Pancreas (tissue), 10 donors: Measurements from ENCODE around the gene BAZ2B. TPM values are rescaled to one million over a fixed set of nuclear protein-coding genes. Genes with fewer than 3 reads are reported as not detected.

Experiments used
- ATAC-seq, 4 donors: fragments of 200-7000 bp; cut with Tn5 transposase; one replicate each; pipeline versions ENCODE4 v1.8.0 to v1.9.1; 2020; ENCODE audit warnings: mild to moderate bottlenecking in 4 of 4, moderate library complexity in 4 of 4
- DNase-seq, 6 donors: peaks; one replicate each; pipeline ENCODE4 v3.0.0-alpha.2; 2020
- FAIRE-seq: peaks from 2 replicates; lab custom pipeline; 2012; peaks lifted over from hg19 to GRCh38; lab: Jason Lieb, UNC
- H3K27ac ChIP-seq, 4 donors: fragments of 200-600 bp; sonication (generic); 1 replicate in 3 of 4; 2 replicates in 1 of 4; pipeline versions ENCODE4 v1.5.0 to v1.8.0; 2020
- H3K27me3 ChIP-seq, 4 donors: fragments of 200-600 bp; one replicate each; pipeline ENCODE4 v1.8.0; 2021
- H3K36me3 ChIP-seq, 3 donors: fragments of 200-600 bp; sonication (generic) in 1 of 3; one replicate each; pipeline versions ENCODE4 v1.5.0 to v1.8.0; 2020 to 2021
- H3K4me1 ChIP-seq, 3 donors: fragments of 200-600 bp; one replicate each; pipeline ENCODE4 v1.8.0; 2021
- H3K4me3 ChIP-seq, 4 donors: fragments of 200-600 bp; sonication (generic) in 2 of 4; one replicate each; pipeline versions ENCODE4 v1.5.0 to v1.8.0; 2020 to 2021
- H3K9me3 ChIP-seq, 4 donors: fragments of 200-600 bp; one replicate each; pipeline ENCODE4 v1.8.0; 2021
- CTCF ChIP-seq, 4 donors: fragments of 200-600 bp; sonication (generic) in 3 of 4; IDR thresholded peaks; one replicate each; pipeline versions ENCODE4 v1.5.0 to v1.8.0; 2021; ENCODE audit warnings: antibody characterized with exemption in 4 of 4
- WGBS, 2 donors: extraction: QIAGEN DNeasy Blood & Tissue Kit; methylation state at CpG; one replicate each; pipeline ENCODE4 v1.1.7; 2013; 5-methylcytosine and 5-hydroxymethylcytosine counted together
- intact Hi-C, 3 donors: fragments of 100-400 bp; cut with DNase I; formaldehyde crosslinking; loops; one replicate each; pipeline versions ENCODE4 v1.11.1 to v1.14.2; 2022
- polyA plus RNA-seq, 2 donors: library from polyadenylated mRNA; stranded (reverse); fragments of 200-250 nt; gene quantifications; one replicate each; pipeline ENCODE4 v1.2.3, GENCODE V29; 2013
- total RNA-seq, 6 donors: library from RNA; stranded (reverse); fragmentation: NEBNext Ultra II Directional in 4 of 6; extraction: Animal tissue kit (Norgen Biotek cat#: 25700) in 4 of 6; gene quantifications; one replicate each; pipeline versions ENCODE4 v1.2.1 to v1.2.4, GENCODE V29; 2021 to 2023
- donor health status: healthy with polysubstance abuse.
- donor health status: DM: no; HTN: no; CAD: no; lungs with moderate emphysema.
- donor health status: DM: no; HTN: no; CAD: no.
- donor health status: control.
- donor health status: control.
- donor health status: Bipolar disorder and iron deficiency.
- donor health status: DM: yes; HTN: yes; CAD: no.
- donor health status: DM: no; HTN: no; CAD: no.
- donor health status: DM: no; HTN: no; CAD: no.
- donor health status: DM: yes; HTN: yes; CAD: no.

Gene BAZ2B
- total and polyA plus RNA-seq, 8 donors: 14.4 to 52.1 (median 34.4) TPM

DNA sequence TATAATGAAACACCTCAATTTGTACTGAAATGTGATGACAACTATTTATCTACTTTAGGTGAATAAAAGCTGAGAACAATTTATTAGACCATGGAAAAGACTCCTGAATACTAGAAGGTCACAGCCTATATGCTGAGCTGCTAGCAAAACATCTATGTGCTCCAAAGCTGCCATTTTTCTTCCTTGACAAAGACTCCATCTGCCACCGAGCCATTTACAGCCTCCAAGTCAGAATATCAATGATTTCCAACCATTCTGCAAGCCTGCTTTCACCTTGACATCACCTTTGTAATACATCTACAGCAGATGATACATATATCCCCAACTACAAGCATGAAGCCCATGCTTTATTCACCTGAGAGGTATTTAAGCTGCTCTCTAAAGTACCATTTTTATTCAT, 84.9 kb downstream of the BAZ2B start:
- ATAC-seq: no peak
- intact Hi-C loops: no loop called here

GRCh38 chr2:159526433-159526832, 89.9 kb downstream of the BAZ2B start:
- intact Hi-C loops: no loop called here
- DNase-seq (no peak), FAIRE-seq (peak; percentile 17), ATAC-seq (no peak)
- Histone ChIP-seq H3K27me3 (no peaks in the 10 kb centered on the region), H3K36me3 (no peaks in the 10 kb centered on the region), H3K4me1 (peaks cover 0 to 5% (median 0%) of the 10 kb centered on the region in 3 donors), H3K9me3 (no peaks in the 10 kb centered on the region), H3K4me3 (no peak overlapping the region), H3K27ac (no peak overlapping the region)
- 98 to 100% methylated on average over 1 of the region's 1 CpG for WGBS, 2 donors
- TF ChIP-seq CTCF (IDR thresholded peaks at IDR 0.05): no peak

More for the DNA sequence above, 84.9 kb downstream of the BAZ2B start:
- FAIRE-seq (no peak), DNase-seq (no peak)
- H3K27ac ChIP-seq: no peak overlapping the region
- no peaks in the 10 kb centered on the region for H3K4me1 ChIP-seq
- WGBS, 2 donors: 75 to 79% methylated on average over 1 of the region's 1 CpG
- H3K4me3 ChIP-seq: no peak overlapping the region
- H3K9me3 ChIP-seq: no peaks in the 10 kb centered on the region
- H3K36me3 ChIP-seq: no peaks in the 10 kb centered on the region
- H3K27me3 ChIP-seq: no peaks in the 10 kb centered on the region
- TF ChIP-seq CTCF (IDR thresholded peaks at IDR 0.05): no peak

DNA sequence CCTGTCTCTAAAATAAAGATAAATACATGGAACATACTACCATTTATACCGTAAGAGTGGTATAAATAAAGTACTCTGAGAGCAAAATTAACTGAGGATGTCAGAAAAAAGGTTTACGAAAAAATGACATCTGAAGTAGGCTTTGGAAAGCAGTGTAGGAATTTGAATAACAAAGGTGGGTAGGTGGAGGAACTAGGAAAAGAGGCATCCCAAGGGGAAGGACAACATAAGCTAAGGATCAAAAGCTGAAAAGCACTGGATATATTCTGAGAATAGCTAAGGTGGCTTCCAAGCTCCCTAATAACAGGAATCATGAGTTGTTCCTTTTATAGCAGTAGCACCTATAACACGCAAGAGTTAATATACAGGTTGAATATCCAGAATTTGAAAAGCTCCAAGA, 91.3 kb downstream of the BAZ2B start:
- no peak for FAIRE-seq

DNA sequence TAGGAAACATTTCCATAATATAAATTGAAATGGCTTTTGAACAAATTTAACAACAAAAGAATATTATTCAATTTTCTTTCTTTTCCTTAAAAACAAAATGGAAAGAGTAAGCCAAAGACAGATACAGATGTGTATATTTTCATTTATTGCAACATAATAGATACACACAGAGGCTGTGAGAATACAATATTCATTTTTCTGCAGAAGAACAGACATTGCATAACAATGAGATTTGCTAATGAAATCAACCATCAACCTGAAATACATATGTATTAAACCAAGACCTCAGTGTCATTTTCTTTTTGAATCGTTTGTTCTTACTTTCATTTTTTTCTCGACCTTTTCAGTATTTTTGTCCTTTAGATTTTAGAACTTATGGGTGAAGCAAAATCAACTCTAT, 95.1 kb downstream of the BAZ2B start:
- Histone ChIP-seq H3K9me3 (no peaks in the 10 kb centered on the region), H3K4me1 (peaks cover 0 to 26% (median 16%) of the 10 kb centered on the region in 3 donors), H3K4me3 (no peak overlapping the region), H3K27me3 (no peaks in the 10 kb centered on the region), H3K27ac (no peak overlapping the region), H3K36me3 (no peaks in the 10 kb centered on the region)
- TF ChIP-seq CTCF (IDR thresholded peaks at IDR 0.05): no peak
- FAIRE-seq (no peak), DNase-seq (no peak), ATAC-seq (no peak)
- 90 to 96% methylated on average over 2 of the region's 2 CpGs for WGBS, 2 donors
- intact Hi-C loops: no loop called here

More for the DNA sequence above, 91.3 kb downstream of the BAZ2B start:
- DNase-seq: no peak
- Histone ChIP-seq H3K27me3 (no peaks in the 10 kb centered on the region), H3K4me3 (no peak overlapping the region), H3K9me3 (no peaks in the 10 kb centered on the region), H3K27ac (no peak overlapping the region), H3K4me1 (peaks cover 0 to 11% (median 0%) of the 10 kb centered on the region in 3 donors), H3K36me3 (no peaks in the 10 kb centered on the region)
- no peak for ATAC-seq
- WGBS, 2 donors: 99 to 100% methylated on average over 3 of the region's 3 CpGs
- no peak for TF ChIP-seq CTCF (IDR thresholded peaks at IDR 0.05)
- intact Hi-C loops: no loop called here

DNA sequence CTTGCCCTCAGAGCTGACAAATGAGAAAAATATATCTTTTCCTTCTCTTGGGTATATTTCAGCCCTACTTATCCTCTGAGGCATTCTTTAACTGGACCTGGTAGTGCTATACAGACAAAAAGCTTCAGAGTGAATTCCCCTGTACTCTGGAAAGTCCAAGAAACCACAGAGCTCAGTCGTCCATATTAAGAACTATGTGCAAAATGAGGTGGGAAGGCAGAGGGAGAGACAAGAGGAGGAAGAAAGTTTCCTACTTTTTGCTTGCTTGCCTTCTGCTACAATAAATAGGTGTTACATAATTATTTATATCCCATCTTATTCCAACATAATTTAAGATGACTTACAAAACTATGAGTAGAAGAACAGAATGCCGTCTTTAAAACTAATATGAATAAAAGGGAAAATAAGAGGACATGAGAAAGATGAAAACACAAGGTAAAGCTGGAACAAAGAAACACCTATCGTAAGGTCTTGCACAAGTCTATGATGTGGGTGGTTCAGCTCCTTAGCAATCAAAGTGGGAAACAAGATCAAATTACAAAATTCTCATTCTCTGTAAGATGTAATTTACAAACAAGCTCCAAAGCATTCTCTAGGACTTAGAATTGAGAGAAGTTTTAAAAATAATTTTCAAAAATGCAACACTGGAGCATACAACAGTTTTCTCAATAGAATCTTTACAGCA, 97.9 kb downstream of the BAZ2B start:
- no peak for ATAC-seq
- no peaks in the 10 kb centered on the region for H3K9me3 ChIP-seq
- no peak for FAIRE-seq
- intact Hi-C loops: no loop called here
- peaks cover 7 to 44% (median 31%) of the 10 kb centered on the region in 3 donors for H3K4me1 ChIP-seq
- no peaks in the 10 kb centered on the region for H3K27me3 ChIP-seq
- DNase-seq: no peak
- TF ChIP-seq CTCF (IDR thresholded peaks at IDR 0.05): no peak
- no peaks in the 10 kb centered on the region for H3K36me3 ChIP-seq
- peak overlapping the region in 2 of 4 donors; percentile 9 to 34 for H3K27ac ChIP-seq
- 62 to 64% methylated on average over 3 of the region's 3 CpGs for WGBS, 2 donors
- H3K4me3 ChIP-seq: no peak overlapping the region
